Suppressor macrophage (primary cell): Measurements from ENCODE around the gene APOA1.

Source experiments
- DNase-seq, 4 experiments: peaks; one replicate each; pipeline ENCODE4 v3.0.0-alpha.2; 2020 to 2022

Gene APOA1

GRCh38 chr11:116787786-116788486, 49.5 kb downstream of the APOA1 start, which contains the start of gene ZPR1:
Gene ZPR1, minus strand, starts transcription at chr11:116788023. Its CDS starts 33 bp downstream, at chr11:116787990.
- DNase-seq = peak; percentile 84 to 93 (median 89)

- DNase-seq = peak in 2 of 4 experiments; percentile 14
Observed at GRCh38 chr11:116787436-116787785, 50.0 kb downstream of the APOA1 start.

- no peak for DNase-seq
Observed at GRCh38 chr11:116786966-116787365, 50.5 kb downstream of the APOA1 start.

- no peak for DNase-seq
Observed at GRCh38 chr11:116786326-116786725, 51.1 kb downstream of the APOA1 start.
